Activated CD8-positive, alpha-beta T cell treated with anti-CD3 and anti-CD28 coated beads for 36 hours (primary cell): Measurements from ENCODE around the gene OR10G4. TPM values are rescaled to one million over a fixed set of nuclear protein-coding genes. Genes with fewer than 3 reads are reported as not detected.

Experiments used
- ATAC-seq: fragments of 200-7000 bp; cut with Tn5 transposase; one replicate; pipeline ENCODE4 v1.10.0; 2021; ENCODE audit warnings: mild to moderate bottlenecking, moderate library complexity
- CTCF ChIA-PET: fragments of 350-600 bp; sonication (Branson Sonifier 250); formaldehyde crosslinking; loops from one replicate; lab custom pipeline; 2021; ENCODE audit warnings: antibody characterized with exemption; lab: Charles Lee
- POLR2A ChIA-PET: fragments of 350-600 bp; sonication (Branson Sonifier 250); formaldehyde crosslinking; loops from one replicate; lab custom pipeline; 2021; ENCODE audit warnings: antibody characterized with exemption; lab: Charles Lee
- DNase-seq: peaks from one replicate; pipeline ENCODE4 v3.0.0-alpha.2; 2020
- H3K27ac Mint-ChIP-seq: one replicate; pipeline ENCODE4 v1.8.0; 2021; ENCODE audit warnings: mild to moderate bottlenecking, mixed read lengths
- H3K27me3 Mint-ChIP-seq: one replicate; pipeline ENCODE4 v1.8.0; 2021; ENCODE audit warnings: mixed read lengths
- H3K36me3 Mint-ChIP-seq: one replicate; pipeline ENCODE4 v1.8.0; 2021; ENCODE audit warnings: low read depth, mixed read lengths
- H3K4me1 Mint-ChIP-seq: one replicate; pipeline ENCODE4 v1.8.0; 2021; ENCODE audit warnings: low read depth, mixed read lengths
- H3K4me3 Mint-ChIP-seq: one replicate; pipeline ENCODE4 v1.8.0; 2021; ENCODE audit warnings: mild to moderate bottlenecking, moderate library complexity, mixed read lengths
- H3K9me3 Mint-ChIP-seq: one replicate; pipeline ENCODE4 v1.8.0; 2021; ENCODE audit warnings: mixed read lengths
- CTCF ChIP-seq: fragments of 200-600 bp; IDR thresholded peaks from one replicate; pipeline ENCODE4 v1.8.0; 2022; ENCODE audit warnings: antibody characterized with exemption, mild to moderate bottlenecking
- intact Hi-C: fragments of 100-400 bp; cut with micrococcal nuclease; formaldehyde crosslinking; loops from one replicate; pipeline ENCODE4 v1.10.0; 2022
- total RNA-seq, 2 experiments: library from RNA; stranded (reverse); gene quantifications; one replicate each; pipeline ENCODE4 v1.2.3, GENCODE V29; 2021

The OR10G4 gene
- not detected for total RNA-seq

- Mint-ChIP-seq H3K4me1 (no peaks in the 10 kb centered on the region), H3K9me3 (no peaks in the 10 kb centered on the region), H3K27ac (no peak within 1 kb of the TSS), H3K27me3 (peaks cover 3% of the 10 kb centered on the region), H3K36me3 (no peaks in the 10 kb centered on the region), H3K4me3 (no peak within 1 kb of the TSS)
- CTCF ChIA-PET = no interaction called here
- TF ChIP-seq CTCF = no peak
- ATAC-seq = no peak
- no peak for DNase-seq
- intact Hi-C loops = no loop called here
- POLR2A ChIA-PET = no interaction called here
Measured at GRCh38 chr11:124012697-124013096, at the start of gene OR10G4. OR10G4 (plus strand) TSS chr11:124012997; CDS start chr11:124015575, 2,578 bp downstream.

- TF ChIP-seq CTCF = no peak
- Mint-ChIP-seq H3K4me1 (no peaks in the 10 kb centered on the region), H3K36me3 (no peaks in the 10 kb centered on the region), H3K9me3 (no peaks in the 10 kb centered on the region), H3K27ac (no peak overlapping the region), H3K4me3 (no peak overlapping the region), H3K27me3 (peaks cover 1% of the 10 kb centered on the region)
- DNase-seq (no peak), ATAC-seq (no peak)
- POLR2A ChIA-PET = no interaction called here
- intact Hi-C loops = no loop called here
- CTCF ChIA-PET = no interaction called here
Measured at GRCh38 chr11:123973816-123974215, 39.0 kb upstream of the OR10G4 start.

- ChIA-PET CTCF (no interaction called here), POLR2A (interaction anchor here (0.7 kb wide), 1 partner anchor 26 kb away, joined by 3 read pairs; no protein-coding TSS in a partner anchor)
- Mint-ChIP-seq H3K36me3 (no peaks in the 10 kb centered on the region), H3K4me1 (no peaks in the 10 kb centered on the region), H3K27me3 (peaks cover 3% of the 10 kb centered on the region), H3K9me3 (peaks cover 2% of the 10 kb centered on the region), H3K27ac (no peak overlapping the region), H3K4me3 (no peak overlapping the region)
- ATAC-seq (no peak), DNase-seq (no peak)
- intact Hi-C loops = no loop called here
- TF ChIP-seq CTCF = no peak
Measured at GRCh38 chr11:123976770-123977560, 35.8 kb upstream of the OR10G4 start.

- CTCF ChIA-PET = no interaction called here
- no peak for TF ChIP-seq CTCF
- H3K27me3 Mint-ChIP-seq = peaks cover 3% of the 10 kb centered on the region
- no peak for DNase-seq
- peaks cover 5% of the 10 kb centered on the region for H3K9me3 Mint-ChIP-seq
- H3K4me3 Mint-ChIP-seq = no peak within 1 kb of the TSS
- POLR2A ChIA-PET = interaction anchor here (0.7 kb wide), 1 partner anchor 25 kb away, joined by 3 read pairs; no protein-coding TSS in a partner anchor
- intact Hi-C loops = no loop called here
- no peaks in the 10 kb centered on the region for H3K36me3 Mint-ChIP-seq
- H3K4me1 Mint-ChIP-seq = no peaks in the 10 kb centered on the region
- no peak within 1 kb of the TSS for H3K27ac Mint-ChIP-seq
- ATAC-seq = no peak
Measured at GRCh38 chr11:123977731-123978347, 35.0 kb upstream of the OR10G4 start, which contains the start of gene OR10S1. OR10S1 (minus strand) TSS chr11:123977781; CDS start chr11:123977664, 117 bp downstream.

GRCh38 chr11:123979311-123979710 is 33.5 kb upstream of the OR10G4 start:
- DNase-seq = no peak
- Mint-ChIP-seq H3K4me3 (no peak overlapping the region), H3K4me1 (no peaks in the 10 kb centered on the region), H3K27me3 (peaks cover 3% of the 10 kb centered on the region), H3K9me3 (peaks cover 5% of the 10 kb centered on the region), H3K36me3 (no peaks in the 10 kb centered on the region), H3K27ac (no peak overlapping the region)
- intact Hi-C loops = no loop called here
- CTCF ChIA-PET = no interaction called here
- no peak for ATAC-seq
- POLR2A ChIA-PET = no interaction called here
- no peak for TF ChIP-seq CTCF
